ENCODE data around the gene ALOX12B.

DNA sequence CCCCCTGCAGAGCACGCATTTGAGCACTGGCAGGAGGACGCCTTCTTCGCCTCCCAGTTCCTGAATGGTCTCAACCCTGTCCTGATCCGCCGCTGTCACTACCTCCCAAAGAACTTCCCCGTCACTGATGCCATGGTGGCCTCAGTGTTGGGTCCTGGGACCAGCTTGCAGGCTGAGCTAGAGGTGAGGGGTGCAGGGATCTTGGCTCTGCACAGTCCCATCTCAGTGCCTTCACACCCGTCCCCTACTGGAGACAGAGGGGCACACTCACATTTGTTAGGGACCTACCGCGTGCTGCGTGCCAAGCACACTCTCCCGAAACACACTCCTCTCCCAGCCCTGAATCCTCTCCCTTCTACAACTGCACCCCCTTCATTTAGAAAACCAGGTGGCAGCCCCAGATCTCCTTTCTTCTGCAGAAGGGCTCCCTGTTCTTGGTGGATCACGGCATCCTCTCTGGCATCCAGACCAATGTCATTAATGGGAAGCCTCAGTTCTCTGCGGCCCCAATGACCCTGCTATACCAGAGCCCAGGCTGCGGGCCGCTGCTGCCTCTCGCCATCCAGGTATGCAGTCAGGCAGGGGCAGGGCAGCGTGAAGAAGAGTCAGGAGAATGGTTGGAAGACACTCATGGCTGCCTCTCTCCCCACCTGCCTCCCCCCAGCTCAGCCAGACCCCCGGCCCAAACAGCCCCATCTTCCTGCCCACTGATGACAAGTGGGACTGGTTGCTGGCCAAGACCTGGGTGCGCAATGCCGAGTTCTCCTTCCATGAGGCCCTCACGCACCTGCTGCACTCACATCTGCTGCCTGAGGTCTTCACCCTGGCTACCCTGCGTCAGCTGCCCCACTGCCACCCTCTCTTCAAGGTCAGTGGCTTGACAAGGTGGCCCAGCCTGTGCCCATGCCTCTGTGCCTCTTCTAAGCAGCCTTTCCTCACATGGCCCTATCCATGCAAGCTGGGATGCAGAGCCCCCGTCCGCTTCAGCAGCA lies 42.4 kb downstream of the ALOX12B start:
- TF ChIP-seq, protein P1, sequence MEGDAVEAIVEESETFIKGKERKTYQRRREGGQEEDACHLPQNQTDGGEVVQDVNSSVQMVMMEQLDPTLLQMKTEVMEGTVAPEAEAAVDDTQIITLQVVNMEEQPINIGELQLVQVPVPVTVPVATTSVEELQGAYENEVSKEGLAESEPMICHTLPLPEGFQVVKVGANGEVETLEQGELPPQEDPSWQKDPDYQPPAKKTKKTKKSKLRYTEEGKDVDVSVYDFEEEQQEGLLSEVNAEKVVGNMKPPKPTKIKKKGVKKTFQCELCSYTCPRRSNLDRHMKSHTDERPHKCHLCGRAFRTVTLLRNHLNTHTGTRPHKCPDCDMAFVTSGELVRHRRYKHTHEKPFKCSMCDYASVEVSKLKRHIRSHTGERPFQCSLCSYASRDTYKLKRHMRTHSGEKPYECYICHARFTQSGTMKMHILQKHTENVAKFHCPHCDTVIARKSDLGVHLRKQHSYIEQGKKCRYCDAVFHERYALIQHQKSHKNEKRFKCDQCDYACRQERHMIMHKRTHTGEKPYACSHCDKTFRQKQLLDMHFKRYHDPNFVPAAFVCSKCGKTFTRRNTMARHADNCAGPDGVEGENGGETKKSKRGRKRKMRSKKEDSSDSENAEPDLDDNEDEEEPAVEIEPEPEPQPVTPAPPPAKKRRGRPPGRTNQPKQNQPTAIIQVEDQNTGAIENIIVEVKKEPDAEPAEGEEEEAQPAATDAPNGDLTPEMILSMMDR (IDR thresholded peaks at IDR 0.05; ENCODE audit: insufficient read depth, low read length, poor library complexity, severe bottlenecking), result no peak
- no peak for TF ChIP-seq EZH2phosphoT487 (conservative IDR thresholded peaks at IDR 0.05; ENCODE audit: low read length)
